ENCODE data around the gene ZFP36L2.

Gene ZFP36L2

DNA sequence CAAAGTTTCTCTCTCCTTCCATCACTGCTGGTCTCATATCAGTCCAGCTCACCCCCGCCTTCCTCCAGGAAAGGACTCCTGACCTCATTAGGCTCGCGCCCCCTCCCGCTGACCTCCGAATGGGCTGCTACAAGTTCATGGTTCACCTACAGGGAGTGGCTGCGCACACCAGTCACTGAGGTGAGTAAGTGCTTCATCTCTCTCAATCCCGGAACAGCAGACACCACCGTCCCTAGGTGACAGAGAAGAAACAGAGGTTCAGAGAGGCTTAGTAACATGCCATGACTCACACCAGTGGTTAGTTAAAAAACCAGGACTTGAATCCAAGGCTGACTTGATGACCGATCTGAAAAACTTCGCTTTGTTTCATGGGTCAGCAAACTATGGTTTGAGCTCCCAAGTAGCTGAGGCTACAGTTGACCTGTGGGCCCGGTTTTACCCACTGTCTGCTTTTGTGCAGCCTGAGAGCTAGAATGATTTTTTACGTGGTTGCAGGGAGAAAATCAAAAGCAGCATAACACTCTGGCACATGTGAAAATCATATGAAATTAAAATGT, 42.0 kb downstream of the ZFP36L2 start:
- no peak for DNase-seq

DNA sequence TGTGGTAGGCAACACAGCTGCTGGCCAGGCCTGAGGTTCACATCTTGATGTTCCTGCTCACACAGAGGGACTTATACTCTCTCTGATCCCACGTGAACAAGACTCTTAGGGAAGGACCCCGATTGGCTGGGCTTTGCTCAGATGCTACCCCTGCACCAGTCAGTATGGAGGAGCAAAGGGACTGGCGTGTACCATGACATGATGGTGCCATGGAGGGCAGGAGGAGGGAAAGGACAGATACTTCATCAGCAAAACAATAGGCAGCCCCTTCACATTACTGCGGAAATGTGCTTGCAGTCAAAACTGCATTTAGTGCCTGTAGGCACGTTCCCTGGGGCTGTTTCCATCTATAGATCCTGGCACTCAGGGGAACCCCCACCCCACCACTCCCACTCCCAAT, 42.7 kb downstream of the ZFP36L2 start:
- DNase-seq = no peak

DNA sequence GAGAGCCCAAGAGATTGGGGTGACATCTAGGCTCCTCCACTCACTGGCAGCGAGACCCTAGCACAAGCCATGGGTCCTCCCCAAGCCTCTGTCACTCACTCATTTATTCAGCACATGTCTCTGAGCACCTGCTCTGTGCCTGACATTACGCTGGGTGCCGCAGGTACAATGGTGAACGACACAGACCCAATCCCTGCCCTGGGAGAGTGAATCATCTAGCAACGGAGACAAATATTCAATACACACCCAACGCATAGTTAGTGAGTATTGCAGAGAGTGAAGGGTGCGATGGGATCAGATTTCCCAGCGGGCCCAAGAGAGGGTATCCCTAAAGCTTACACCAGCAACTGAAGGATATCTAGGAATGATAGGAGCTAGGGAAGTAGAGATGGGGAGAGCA, 45.5 kb downstream of the ZFP36L2 start:
- DNase-seq = no peak

DNA sequence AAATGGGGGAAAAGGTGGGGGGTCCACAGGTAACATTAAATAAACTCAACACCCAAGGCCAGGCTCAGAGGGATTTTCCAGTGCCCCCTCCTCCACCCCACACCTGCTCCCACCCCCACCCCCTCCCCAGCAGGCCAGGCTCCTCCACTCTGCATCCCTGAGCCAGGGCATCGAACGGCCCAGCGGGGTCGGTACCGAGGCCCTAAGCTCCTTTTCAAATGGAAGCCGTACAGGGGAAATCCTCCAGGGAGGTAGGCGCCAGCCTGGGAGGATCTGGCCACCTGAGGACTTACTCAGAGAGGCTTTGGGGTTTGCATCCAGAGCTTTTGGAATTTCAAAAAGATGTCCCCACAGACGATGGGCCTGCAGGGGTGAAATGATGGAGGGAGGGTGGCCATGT, 46.5 kb downstream of the ZFP36L2 start:
- no peak for DNase-seq

DNA sequence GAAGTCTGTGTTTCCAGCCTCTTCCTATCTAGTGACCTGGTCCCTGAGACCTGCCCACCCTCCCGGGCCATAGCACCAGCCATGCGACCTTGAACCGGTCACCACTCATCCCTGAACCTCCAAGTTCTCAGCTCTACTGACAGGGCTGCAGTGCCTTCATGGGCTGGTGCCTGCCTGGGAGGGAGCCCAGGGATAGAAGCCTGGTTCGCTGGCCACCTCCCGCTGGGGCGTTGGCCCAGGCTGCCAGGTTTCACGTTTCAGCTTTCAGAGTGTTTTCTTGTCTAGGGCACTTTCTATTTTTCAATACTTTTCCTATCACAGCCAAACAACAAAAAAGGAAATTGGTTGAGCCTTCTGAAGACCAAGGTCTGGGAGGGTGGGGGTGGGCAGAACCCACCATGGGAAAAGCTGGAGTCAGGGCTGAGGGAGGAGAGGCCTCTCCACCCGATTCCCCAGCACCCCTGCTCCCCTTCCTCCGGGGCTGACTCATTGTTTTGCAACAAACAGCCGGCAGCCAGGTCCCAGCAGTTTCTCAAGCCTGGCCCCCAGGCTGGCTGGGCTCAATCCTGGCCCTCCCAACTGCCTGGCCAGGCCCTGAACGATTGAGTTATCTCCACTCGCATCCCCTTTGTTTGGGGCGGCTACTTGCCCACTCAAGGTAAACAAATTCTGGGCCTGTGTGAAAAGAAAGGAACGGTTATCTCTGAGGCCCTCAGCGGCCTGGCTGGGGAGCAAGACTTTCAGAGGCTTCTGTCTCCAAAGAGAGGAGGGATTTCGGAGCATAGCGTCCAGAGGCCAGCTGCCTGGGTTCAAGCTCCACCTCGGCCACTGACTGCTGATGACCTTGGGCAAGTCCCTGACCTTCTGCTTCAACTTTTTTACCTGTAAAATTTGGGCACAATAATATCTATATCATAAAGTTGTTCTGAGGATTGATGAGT, 47.5 kb downstream of the ZFP36L2 start:
- DNase-seq = peak; percentile 75

DNA sequence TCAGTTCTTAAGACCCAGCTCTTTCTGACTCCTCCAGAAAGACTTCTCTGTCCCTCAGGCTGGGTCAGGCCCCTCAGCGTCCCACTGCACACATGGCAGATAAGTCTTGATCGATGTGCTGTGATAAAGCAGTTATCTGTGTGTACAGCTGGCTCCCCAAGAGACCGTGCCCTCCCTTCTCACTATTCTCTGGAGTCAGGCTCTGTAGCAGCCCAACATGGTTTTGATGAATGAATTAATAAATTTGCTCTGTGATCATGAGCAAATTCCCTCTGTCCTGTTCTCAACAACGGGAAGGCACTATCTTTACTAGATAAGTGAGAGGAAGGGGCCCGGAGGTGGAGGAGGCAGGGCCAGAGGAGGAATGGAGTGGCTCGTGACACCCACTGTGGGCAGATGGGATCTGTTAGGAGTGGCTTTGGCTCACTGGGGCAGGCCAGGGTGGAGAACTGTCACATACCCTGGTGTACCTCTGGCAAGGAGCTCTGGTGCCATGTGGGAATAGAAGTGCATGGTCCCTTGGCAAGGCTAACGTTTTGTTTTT, 48.3 kb downstream of the ZFP36L2 start:
- DNase-seq = no peak

DNA sequence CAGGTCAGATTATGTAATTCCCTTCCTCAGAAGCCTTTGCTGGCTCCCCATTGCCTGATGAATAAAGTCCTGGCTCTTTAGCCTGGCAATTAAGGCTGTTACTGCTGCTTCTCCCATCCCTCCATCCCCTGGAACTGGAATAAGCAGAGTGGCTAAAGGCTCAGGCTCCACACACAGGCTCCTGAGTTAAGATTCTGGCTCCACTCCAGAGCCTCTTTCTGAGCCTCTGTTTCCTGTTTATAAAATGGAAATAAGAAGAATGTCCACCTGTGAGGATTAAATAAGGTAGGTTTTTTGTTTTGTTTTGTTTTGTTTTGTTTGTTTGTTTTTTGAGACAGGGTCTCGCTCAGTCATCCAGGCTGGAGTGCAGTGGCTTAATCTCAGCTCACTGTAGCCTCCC, 50.0 kb downstream of the ZFP36L2 start:
- no peak for DNase-seq

DNA sequence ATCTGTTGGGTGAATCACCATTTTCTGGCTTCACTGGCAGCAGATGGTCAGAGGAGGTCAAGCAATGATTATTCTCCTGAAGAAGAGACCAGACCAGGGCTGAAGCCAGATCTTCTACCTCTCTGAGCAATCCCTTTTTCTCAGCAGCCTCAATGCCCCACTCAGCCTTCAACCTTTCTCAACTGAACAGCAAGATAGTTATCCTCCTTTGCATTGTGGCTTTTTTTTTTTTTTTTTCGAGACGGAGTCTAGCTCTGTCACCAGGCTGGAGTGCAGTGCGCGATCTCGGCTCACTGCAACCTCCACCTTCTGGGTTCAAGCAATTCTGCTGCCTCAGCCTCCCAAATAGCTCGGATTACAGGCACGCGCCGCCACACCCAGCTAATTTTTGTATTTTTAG, 50.5 kb downstream of the ZFP36L2 start:
- DNase-seq = no peak

DNA sequence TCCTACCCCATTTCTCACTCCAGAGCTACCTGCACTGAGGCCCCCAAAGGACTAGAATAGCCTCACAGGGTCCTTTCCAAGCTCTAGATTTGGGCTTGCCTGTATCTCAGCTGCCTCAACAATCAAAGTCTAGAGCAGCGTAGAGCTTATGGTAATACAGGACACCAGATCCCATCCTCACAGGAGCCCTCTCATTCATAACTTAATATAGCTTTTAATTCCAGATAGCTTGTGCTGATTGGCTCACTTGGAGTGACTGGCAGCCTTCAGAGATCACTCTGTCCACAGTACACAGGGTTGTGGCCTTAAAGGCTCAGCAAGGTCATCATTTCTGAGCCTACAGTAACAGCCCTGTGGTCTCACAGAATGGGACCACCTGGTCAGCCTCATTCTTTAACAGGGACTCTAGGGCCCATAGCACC, 51.4 kb downstream of the ZFP36L2 start:
- no peak for DNase-seq

DNA sequence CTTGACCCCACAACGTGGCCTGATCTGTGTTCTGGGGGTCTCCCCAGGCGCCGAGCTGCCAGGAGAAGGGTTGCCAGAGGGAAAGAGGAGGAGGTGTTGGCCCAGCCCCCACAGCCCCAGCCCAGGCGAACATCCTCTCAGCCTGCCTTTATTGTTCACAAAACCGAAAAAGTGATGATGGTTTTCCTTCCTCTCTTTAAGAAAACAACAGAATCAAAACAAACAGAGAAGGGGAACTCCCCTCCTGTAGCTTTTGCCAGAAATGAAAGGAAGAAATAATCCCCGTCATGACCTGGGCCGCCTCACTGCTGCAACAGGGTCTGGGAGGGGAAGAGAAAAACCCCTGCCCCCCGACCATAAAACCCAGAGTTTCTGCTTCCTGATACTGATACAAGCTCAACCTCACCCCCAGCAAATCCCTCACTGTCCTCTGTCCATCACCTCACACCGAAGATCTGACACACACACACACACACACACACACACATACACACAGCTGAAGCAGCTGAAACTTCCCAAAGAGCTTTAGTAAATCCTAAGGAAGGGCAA, 52.0 kb downstream of the ZFP36L2 start:
- DNase-seq = no peak
